Inflammatory macrophage (primary cell): Measurements from ENCODE around the gene HHEX.

Experiments
- DNase-seq, 2 donors: peaks; one replicate each; pipeline ENCODE4 v3.0.0-alpha.2; 2020 to 2022
- total RNA-seq, 18 experiments: gene quantifications; one replicate each; lab custom pipeline; 2026; ENCODE audit warnings: mixed read lengths in 6 of 18, inconsistent platforms in 2 of 18; lab: John Stamatoyannopoulos, UW

Gene HHEX
- 0.77 to 51.4 (median 21.2) reads per million in 18 experiments for total RNA-seq

GRCh38 chr10:92689663-92690210 is at the start of gene HHEX:
HHEX (plus strand) TSS chr10:92689955; CDS start chr10:92689987, 32 bp downstream.
- DNase-seq = peak; percentile 86 to 93

GRCh38 chr10:92640107-92640506 is 49.6 kb upstream of the HHEX start:
- DNase-seq = no peak

DNA sequence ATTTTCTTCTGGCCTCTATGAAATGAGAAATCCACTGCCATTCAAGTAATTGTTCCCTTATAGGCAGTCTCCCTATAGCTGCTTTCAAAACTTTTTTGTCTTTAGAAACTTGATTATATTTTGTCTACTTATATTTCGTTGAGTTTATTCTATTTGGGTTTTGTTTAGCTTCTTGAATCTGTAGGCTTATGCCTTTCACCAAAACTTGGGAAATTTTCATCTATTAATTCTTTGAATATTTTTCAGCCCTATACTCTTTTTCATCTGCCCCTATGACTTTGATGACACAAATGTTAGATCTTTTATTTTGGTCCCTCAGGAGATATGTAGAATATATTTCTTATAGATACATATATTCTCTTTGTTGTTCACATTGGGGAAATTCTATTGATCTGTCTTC is 48.3 kb upstream of the HHEX start:
- no peak for DNase-seq

- DNase-seq = peak; percentile 50 to 62
These were observed 44.8 kb upstream of the HHEX start for GRCh38 chr10:92644921-92645320.

DNA sequence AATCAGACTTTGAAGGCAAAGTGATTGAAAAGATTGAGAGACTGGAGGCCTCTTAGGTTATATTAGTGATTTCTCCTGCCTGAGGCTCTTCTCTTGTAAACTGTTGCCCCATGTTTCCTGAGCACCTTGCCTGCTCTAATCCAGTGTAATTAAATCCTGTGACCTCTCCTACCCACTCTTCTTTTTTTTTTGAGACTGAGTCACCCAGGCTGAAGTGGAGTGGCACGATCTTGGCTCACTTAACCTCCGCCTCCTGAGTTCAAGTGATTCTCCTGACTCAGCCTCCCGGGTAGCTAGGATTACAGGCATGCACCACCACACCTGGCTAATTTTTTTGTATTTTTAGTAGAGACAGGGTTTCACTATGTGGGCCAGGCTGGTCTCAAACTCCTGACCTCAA is 38.9 kb upstream of the HHEX start:
- peak in 1 of 2 donors; percentile 5 for DNase-seq

DNA sequence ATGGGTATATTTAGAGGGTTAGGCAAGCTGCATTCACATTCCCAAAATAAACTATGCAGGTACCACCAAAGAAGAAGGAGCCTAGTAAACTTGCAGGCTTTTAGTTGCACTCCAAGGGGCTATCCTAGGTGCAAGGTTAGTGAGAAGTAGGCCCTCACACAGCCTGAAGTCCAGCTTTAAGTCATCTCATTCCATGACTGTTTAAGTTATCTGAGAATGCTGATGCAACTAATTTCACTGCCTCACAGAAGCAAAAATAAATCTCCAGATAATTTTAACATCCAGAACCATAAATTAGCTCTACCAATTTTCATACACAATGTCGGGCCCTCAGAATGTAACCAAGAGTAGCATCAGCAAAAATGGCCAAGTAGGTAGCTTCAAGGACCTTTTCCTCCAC is 34.3 kb upstream of the HHEX start:
- DNase-seq = no peak

GRCh38 chr10:92656266-92656961 is 33.3 kb upstream of the HHEX start:
- DNase-seq = no peak

DNA sequence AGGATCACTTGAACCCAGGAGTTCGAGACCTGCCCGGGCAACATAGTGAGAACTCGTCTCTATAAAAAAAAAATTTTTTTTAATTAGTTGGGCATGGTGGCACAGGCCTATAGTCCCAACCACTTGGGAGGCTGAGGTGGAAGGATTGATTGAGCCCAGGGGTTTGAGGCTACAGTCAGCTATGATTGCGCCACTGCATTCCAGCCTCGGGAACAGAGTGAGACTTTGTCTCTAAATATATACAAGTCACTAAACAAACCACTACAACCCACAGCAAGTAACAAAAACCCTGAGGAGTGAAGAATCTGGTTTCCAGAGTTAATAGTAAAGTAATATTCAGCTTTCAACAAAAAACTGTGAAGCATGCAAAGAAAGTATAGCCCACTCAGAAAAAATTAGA is 32.7 kb upstream of the HHEX start:
- no peak for DNase-seq

DNA sequence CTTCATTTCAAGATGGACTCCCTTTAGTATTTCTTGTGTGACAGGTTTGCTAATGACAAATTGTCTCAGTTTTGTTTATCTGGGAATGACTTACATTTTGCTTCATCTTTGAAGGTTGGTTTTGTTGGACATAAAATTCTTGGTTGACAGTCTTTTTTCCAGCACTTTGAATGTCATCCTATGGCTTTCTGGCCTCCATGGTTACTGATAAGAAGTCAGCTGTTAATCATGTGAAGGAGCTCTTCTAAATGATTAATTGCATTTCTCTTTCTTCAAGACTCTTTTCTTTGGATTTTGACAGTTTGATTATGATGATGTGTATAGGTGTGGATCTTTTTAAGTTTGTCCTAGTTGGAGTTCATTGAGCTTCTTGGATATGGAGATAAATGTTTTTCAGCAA is 26.9 kb upstream of the HHEX start:
- DNase-seq = no peak

DNA sequence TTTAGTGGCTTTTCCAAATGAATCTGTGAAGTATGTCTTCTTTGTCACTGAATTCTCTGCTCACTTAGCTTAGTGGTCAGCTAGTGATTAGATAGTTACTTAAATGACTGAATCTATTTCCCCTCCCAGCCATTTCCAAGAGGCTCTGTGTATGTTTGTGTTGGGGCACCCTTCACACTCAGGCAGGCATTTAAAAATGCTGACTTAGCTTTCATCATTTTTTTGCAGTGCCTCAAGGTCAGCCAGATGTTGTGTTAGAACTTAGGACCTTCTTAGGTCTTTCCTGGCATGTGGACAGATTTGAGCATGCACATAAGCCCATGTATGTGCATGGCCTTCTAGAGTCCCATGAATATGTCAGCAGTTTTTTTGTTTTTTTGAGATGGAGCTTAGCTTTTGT is 25.4 kb upstream of the HHEX start:
- DNase-seq = no peak

DNA sequence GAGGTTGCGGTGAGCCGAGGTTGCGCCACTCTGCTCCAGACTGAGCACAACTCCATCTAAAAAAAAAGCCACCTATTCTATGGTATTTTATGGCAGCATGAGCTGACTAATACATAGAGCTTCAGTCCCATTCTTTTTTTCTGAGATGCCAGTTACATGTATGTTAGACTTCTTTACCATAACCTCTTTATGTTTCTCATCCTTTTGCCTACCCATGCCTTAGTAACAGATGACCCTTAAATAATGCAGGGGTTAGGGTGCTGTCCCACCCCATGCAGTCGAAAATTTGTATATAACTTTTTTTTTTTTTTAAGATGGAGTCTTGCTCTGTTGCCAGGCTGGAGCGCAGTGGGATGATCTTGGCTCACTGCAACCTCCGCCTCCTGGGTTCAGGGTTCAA is 22.7 kb upstream of the HHEX start:
- no peak for DNase-seq

DNA sequence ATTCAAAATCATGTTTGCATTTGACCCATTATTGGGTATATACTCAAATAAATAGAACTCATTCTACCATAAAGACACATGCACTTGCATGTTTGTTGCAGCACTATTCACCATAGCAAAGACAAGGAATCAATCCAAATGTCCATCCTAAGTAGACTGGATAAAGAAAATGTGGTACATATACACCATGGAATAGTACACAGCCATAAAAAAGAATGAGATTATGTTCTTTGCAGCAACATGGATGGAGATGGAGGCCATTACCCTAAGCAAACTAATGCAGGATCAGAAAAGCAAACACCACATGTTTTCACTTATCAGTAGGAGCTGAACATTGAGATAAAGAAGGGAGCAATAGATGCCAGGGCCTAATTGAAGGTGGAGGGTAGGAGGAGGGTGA is 12.0 kb upstream of the HHEX start:
- DNase-seq = no peak

DNA sequence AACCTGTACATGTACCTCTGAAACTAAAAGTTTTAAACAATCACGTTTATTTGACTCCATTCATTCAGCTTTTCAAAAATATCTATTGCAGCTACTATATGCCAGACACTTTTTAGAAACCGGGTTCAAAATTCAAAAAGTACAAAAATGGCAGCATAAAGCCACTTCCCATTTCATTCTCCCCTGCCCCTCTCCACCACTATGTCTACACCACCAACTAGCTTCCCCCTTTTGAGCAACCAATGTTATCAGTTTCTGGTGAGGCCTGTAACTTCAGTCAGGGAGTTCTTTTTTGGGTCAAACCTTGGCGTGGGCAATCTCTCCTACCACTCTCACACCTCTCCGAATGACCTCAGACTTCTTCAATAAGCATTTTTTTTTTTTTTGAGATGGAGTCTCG is 11.5 kb upstream of the HHEX start:
- no peak for DNase-seq

- DNase-seq = no peak
These were observed 8.4 kb upstream of the HHEX start for GRCh38 chr10:92681306-92681834.

DNA sequence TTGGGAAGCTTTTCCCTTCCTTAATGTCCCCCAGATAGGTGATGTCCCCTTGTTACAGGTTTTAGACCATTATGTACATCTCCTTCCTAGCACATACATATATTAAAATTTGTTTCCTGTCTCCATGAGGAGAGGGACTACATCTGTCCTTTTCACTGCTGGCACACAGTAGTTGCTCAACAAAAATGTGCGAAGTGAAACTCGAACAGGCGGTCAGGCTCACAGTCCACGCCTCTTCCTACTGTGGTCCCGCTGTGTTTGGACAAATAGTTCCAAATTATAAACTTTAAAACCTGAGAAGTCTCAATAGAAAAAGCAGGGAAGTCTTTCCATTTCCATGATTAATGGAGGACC is 1.2 kb upstream of the HHEX start:
- DNase-seq = peak; percentile 56 to 65

GRCh38 chr10:92688927-92689662 is 660 bp upstream of the HHEX start:
- DNase-seq = peak in 1 of 2 donors; percentile 27

- DNase-seq = peak; percentile 77 to 81
These were observed 608 bp downstream of the HHEX start for GRCh38 chr10:92690211-92690914.

GRCh38 chr10:92690915-92691590 is 1.3 kb downstream of the HHEX start:
- DNase-seq = peak; percentile 80 to 87

GRCh38 chr10:92691591-92692079 is 1.9 kb downstream of the HHEX start:
- peak; percentile 95 to 96 for DNase-seq

DNA sequence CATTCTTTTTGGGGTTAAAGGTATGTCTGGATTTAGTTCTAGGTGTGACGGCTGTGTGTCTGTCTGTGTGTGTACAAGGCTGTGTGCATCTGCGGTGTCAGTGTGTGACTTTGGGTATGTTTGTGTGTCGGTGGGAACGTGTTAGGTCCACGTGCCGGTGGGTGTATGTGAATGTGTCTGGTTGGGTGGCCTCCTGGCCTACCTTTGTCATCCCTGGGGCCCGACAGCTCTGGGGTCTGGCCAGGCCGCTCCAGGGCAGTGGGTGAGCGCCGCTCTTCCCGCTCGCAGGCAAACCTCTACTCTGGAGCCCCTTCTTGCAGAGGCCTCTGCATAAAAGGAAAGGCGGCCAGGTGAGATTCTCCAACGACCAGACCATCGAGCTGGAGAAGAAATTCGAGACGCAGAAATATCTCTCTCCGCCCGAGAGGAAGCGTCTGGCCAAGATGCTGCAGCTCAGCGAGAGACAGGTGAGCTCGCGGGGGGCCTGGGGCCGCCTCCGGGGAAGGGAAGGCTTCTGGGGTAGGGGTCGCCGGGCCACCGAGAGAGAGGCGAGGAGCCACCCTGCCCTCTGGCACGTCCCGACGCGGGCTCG is 2.4 kb downstream of the HHEX start:
- DNase-seq = no peak

DNA sequence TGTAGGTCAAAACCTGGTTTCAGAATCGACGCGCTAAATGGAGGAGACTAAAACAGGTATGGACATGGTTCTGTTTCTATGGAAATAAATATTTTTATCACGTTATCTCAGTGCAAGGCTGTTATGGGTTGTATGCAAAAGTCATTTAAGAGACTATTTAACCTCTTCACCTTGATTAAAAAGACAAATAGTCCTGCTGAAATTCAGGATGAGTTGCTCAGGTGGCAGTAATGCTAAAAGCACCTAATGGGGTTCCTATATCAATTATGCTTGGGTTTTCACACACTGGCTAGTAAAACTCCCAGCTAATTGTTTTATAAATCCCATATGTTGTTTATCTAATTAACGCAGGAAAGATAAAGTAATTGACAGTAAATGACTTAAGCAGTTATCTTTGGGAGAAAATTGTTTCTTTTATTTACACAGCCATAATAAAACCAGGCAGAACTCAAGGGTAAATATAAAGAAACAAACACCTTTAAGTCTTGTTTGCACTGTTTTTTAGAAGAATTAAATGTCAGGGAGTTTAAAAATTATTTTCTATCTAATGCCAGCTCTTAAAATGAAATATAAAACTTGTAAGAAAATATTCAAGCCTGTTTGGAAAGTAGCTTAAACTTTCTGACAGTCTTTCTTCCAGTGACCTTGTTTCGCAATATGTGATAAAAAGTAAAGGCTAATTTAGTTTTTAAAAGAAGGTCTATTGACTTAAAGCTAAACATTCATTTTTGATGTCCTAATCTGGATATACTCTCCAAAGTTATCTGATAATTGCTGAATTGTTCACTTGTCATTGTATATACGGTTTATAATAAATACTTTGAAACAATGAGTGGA is 3.2 kb downstream of the HHEX start:
- DNase-seq = no peak
